Testis (tissue), 2 donors: Measurements from ENCODE around the gene ITGA11.

Source experiments
- CTCF ChIP-seq, 3 experiments: fragments of 450-650 bp in 2 of 3; fragments of 200-600 bp in 1 of 3; sonication (generic) in 1 of 3; IDR thresholded peaks; one replicate each; pipeline ENCODE4 v1.5.1; 2016 to 2019; ENCODE audit warnings: antibody characterized with exemption in 3 of 3, mild to moderate bottlenecking in 2 of 3, moderate library complexity in 1 of 3
- POLR2A ChIP-seq: fragments of 450-650 bp; IDR thresholded peaks from one replicate; pipeline ENCODE4 v1.6.1; 2017; ENCODE audit warnings: antibody characterized with exemption, mild to moderate bottlenecking, moderate library complexity

GRCh38 chr15:68312701-68313204 is 119.2 kb downstream of the ITGA11 start:
- no peak for TF ChIP-seq CTCF (IDR thresholded peaks at IDR 0.05)
- TF ChIP-seq POLR2A: no peak
